Measurements from ENCODE around the gene SPRR1A.

SPRR1A gene

GRCh38 chr1:152970495-152970894 lies 13.4 kb upstream of the SPRR1A start, which contains the start of gene SPRR4:
Gene SPRR4, plus strand, starts transcription at chr1:152970648. Its CDS starts 1,243 bp downstream, at chr1:152971891.
- TF ChIP-seq RAD21 (IDR thresholded peaks at IDR 0.05; ENCODE audit: low read depth) (no peak), REST (IDR thresholded peaks at IDR 0.05; ENCODE audit: low read depth) (no peak), TCF12 (IDR thresholded peaks at IDR 0.05; ENCODE audit: low read depth) (no peak), YY1 (IDR thresholded peaks at IDR 0.05; ENCODE audit: low read depth) (no peak), EGR1 (IDR thresholded peaks at IDR 0.05) (no peak), NFIC (IDR thresholded peaks at IDR 0.05) (no peak), CREB1 (IDR thresholded peaks at IDR 0.05; ENCODE audit: low read depth) (no peak), TAF1 (IDR thresholded peaks at IDR 0.05; ENCODE audit: low read depth) (no peak), EP300 (IDR thresholded peaks at IDR 0.05; ENCODE audit: borderline replicate concordance) (no peak), ZBTB7A (IDR thresholded peaks at IDR 0.05; ENCODE audit: low read depth) (no peak), TEAD4 (IDR thresholded peaks at IDR 0.05) (no peak)
- TF ChIP-seq, protein P1, sequence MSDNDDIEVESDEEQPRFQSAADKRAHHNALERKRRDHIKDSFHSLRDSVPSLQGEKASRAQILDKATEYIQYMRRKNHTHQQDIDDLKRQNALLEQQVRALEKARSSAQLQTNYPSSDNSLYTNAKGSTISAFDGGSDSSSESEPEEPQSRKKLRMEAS (IDR thresholded peaks at IDR 0.05): no peak
- TF ChIP-seq, protein P2, sequence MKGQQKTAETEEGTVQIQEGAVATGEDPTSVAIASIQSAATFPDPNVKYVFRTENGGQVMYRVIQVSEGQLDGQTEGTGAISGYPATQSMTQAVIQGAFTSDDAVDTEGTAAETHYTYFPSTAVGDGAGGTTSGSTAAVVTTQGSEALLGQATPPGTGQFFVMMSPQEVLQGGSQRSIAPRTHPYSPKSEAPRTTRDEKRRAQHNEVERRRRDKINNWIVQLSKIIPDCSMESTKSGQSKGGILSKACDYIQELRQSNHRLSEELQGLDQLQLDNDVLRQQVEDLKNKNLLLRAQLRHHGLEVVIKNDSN (IDR thresholded peaks at IDR 0.05): no peak

- TF ChIP-seq TCF12 (IDR thresholded peaks at IDR 0.05; ENCODE audit: low read depth): no peak
- TF ChIP-seq CREB1 (IDR thresholded peaks at IDR 0.05; ENCODE audit: low read depth): no peak
- no peak for TF ChIP-seq EP300 (IDR thresholded peaks at IDR 0.05; ENCODE audit: borderline replicate concordance)
- TF ChIP-seq, protein P1 (IDR thresholded peaks at IDR 0.05): no peak
- TF ChIP-seq FOXM1 (IDR thresholded peaks at IDR 0.05; ENCODE audit: borderline replicate concordance, low read depth): no peak
- no peak for TF ChIP-seq YY1 (IDR thresholded peaks at IDR 0.05; ENCODE audit: low read depth)
- no peak for TF ChIP-seq ZBTB7A (IDR thresholded peaks at IDR 0.05; ENCODE audit: low read depth)
- no peak for TF ChIP-seq RAD21 (IDR thresholded peaks at IDR 0.05; ENCODE audit: low read depth)
- TF ChIP-seq, protein P2 (IDR thresholded peaks at IDR 0.05): no peak
These were observed 11.5 kb upstream of the SPRR1A start for GRCh38 chr1:152972196-152972886.

DNA sequence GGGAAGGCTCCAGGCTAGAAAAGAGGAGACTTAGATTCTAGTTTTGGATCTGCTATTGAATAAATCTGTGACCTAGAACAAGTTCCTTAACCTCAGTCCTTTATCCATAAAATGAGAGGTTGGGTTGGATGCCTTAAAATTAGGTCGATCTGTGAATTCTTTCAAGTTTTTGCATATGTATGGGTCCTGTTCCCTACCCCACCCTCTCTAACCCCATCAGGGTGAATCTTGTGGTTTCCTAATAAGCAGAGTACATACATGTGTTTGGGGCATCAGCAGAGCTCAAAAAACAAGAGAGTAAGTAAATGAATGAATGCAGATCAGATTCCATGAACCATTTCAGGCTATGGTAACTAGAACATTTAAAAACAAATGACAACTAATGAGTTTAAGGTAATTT lies 7.2 kb upstream of the SPRR1A start:
- TF ChIP-seq TCF12 (IDR thresholded peaks at IDR 0.05; ENCODE audit: low read depth) (no peak), FOXM1 (IDR thresholded peaks at IDR 0.05; ENCODE audit: borderline replicate concordance, low read depth) (no peak), REST (IDR thresholded peaks at IDR 0.05; ENCODE audit: low read depth) (no peak), CREB1 (IDR thresholded peaks at IDR 0.05; ENCODE audit: low read depth) (no peak), RAD21 (IDR thresholded peaks at IDR 0.05; ENCODE audit: low read depth) (no peak), TEAD4 (IDR thresholded peaks at IDR 0.05) (no peak), EGR1 (IDR thresholded peaks at IDR 0.05) (no peak), EP300 (IDR thresholded peaks at IDR 0.05; ENCODE audit: borderline replicate concordance) (no peak), TAF1 (IDR thresholded peaks at IDR 0.05; ENCODE audit: low read depth) (no peak), NFIC (IDR thresholded peaks at IDR 0.05) (no peak), CEBPB (IDR thresholded peaks at IDR 0.05) (no peak)
- TF ChIP-seq, protein P1 (IDR thresholded peaks at IDR 0.05): no peak
- TF ChIP-seq, protein P2 (IDR thresholded peaks at IDR 0.05): no peak

GRCh38 chr1:152977614-152978013 lies 6.3 kb upstream of the SPRR1A start:
- TF ChIP-seq NFIC (IDR thresholded peaks at IDR 0.05): no peak
- no peak for TF ChIP-seq EP300 (IDR thresholded peaks at IDR 0.05; ENCODE audit: borderline replicate concordance)
- no peak for TF ChIP-seq ZBTB7A (IDR thresholded peaks at IDR 0.05; ENCODE audit: low read depth)
- no peak for TF ChIP-seq TCF12 (IDR thresholded peaks at IDR 0.05; ENCODE audit: low read depth)

DNA sequence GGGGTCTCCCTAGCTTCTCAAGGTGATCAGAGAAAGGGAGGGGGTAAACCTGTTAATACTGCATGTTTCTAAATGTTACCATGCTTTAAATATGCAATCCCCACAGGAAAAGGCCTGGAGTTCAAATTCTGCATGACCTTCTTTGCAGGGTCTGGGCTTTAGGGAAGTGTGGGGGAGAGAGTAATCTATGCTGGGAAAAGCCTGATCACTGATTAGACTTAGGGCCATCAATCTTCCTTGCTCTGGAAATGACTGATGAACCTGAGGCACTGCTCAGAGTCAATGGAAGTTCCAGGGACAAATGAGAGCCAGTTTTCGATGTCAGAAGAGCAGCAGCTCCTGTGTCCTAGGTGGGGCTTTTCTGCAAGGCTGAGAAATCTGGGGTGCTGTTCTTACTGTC lies 3.2 kb upstream of the SPRR1A start:
- TF ChIP-seq TEAD4 (IDR thresholded peaks at IDR 0.05) (no peak), CREB1 (IDR thresholded peaks at IDR 0.05; ENCODE audit: low read depth) (no peak), REST (IDR thresholded peaks at IDR 0.05; ENCODE audit: low read depth) (no peak), FOXM1 (IDR thresholded peaks at IDR 0.05; ENCODE audit: borderline replicate concordance, low read depth) (no peak), ZBTB7A (IDR thresholded peaks at IDR 0.05; ENCODE audit: low read depth) (no peak), TAF1 (IDR thresholded peaks at IDR 0.05; ENCODE audit: low read depth) (no peak), RAD21 (IDR thresholded peaks at IDR 0.05; ENCODE audit: low read depth) (no peak), TCF12 (IDR thresholded peaks at IDR 0.05; ENCODE audit: low read depth) (no peak), EGR1 (IDR thresholded peaks at IDR 0.05) (no peak), EP300 (IDR thresholded peaks at IDR 0.05; ENCODE audit: borderline replicate concordance) (no peak), CEBPB (IDR thresholded peaks at IDR 0.05) (no peak), NFIC (IDR thresholded peaks at IDR 0.05) (no peak), YY1 (IDR thresholded peaks at IDR 0.05; ENCODE audit: low read depth) (no peak)
- TF ChIP-seq, protein P2 (IDR thresholded peaks at IDR 0.05): no peak
- TF ChIP-seq, protein P1 (IDR thresholded peaks at IDR 0.05): no peak
